Neural cell (in vitro differentiated cells): Measurements from ENCODE around the gene RALA. TPM values are rescaled to one million over a fixed set of nuclear protein-coding genes. Genes with fewer than 3 reads are reported as not detected.

Experiments used
- H2AFZ ChIP-seq: fragments of 200-600, 300-800 bp; sonication (generic), shearing (Covaris generic); 2 replicates; pipeline ENCODE4 v1.6.0; 2014; ENCODE audit warnings: low read depth, mild to moderate bottlenecking, antibody characterized with exemption, low read length, moderate library complexity
- H3F3A ChIP-seq: fragments of 200-600 bp; shearing (Covaris generic); 2 replicates; pipeline ENCODE4 v1.6.1; 2016; ENCODE audit warnings: mild to moderate bottlenecking, moderate library complexity, mixed read lengths, antibody characterized with exemption, low read length; ENCODE audit not compliant: insufficient read depth, poor library complexity, severe bottlenecking
- H3K27ac ChIP-seq: fragments of 200-600, 300-800 bp; sonication (generic), shearing (Covaris generic); 2 replicates; pipeline ENCODE4 v1.5.1; 2014; ENCODE audit warnings: mild to moderate bottlenecking, low read length, moderate library complexity
- H3K27me3 ChIP-seq: fragments of 300-800, 200-600 bp; sonication (generic), shearing (Covaris generic); 2 replicates; pipeline ENCODE4 v1.6.0; 2014; ENCODE audit warnings: mild to moderate bottlenecking, low read depth, low read length, moderate library complexity; ENCODE audit not compliant: insufficient read depth
- H3K36me3 ChIP-seq: fragments of 300-800, 200-600 bp; sonication (generic), shearing (Covaris generic); 2 replicates; pipeline ENCODE4 v1.5.1; 2014; ENCODE audit warnings: mild to moderate bottlenecking, antibody characterized with exemption, low read length, moderate library complexity; ENCODE audit not compliant: insufficient read depth
- H3K4me2 ChIP-seq: fragments of 300-800, 200-600 bp; sonication (generic), shearing (Covaris generic); 2 replicates; pipeline ENCODE4 v1.6.0; 2014; ENCODE audit warnings: mild to moderate bottlenecking, low read length
- H3K4me3 ChIP-seq: fragments of 300-800, 200-600 bp; sonication (generic), shearing (Covaris generic); 2 replicates; pipeline ENCODE4 v1.5.1; 2014; ENCODE audit warnings: mild to moderate bottlenecking, low read length, moderate library complexity
- H3K79me2 ChIP-seq: fragments of 200-600 bp; shearing (Covaris generic); replicated peaks from 2 replicates; pipeline ENCODE4 v1.6.0; 2014; ENCODE audit warnings: mild to moderate bottlenecking, low read length, moderate library complexity; ENCODE audit not compliant: insufficient read depth
- H3K9ac ChIP-seq: fragments of 300-800, 200-600 bp; sonication (generic), shearing (Covaris generic); 2 replicates; pipeline ENCODE4 v1.6.1; 2016; ENCODE audit warnings: mild to moderate bottlenecking, low read length, mixed read lengths
- H3K9me2 ChIP-seq: fragments of 200-600 bp; shearing (Covaris generic); 2 replicates; pipeline ENCODE4 v1.6.1; 2016; ENCODE audit warnings: mild to moderate bottlenecking, low read length, mixed read lengths; ENCODE audit not compliant: insufficient read depth
- H3K9me3 ChIP-seq: fragments of 200-600, 300-800 bp; sonication (generic), shearing (Covaris generic); 2 replicates; pipeline ENCODE4 v1.6.1; 2016; ENCODE audit warnings: mild to moderate bottlenecking, mixed run types, low read length, moderate library complexity, mixed read lengths
- H4K20me1 ChIP-seq: fragments of 200-600 bp; shearing (Covaris generic); 2 replicates; pipeline ENCODE4 v1.6.1; 2016; ENCODE audit warnings: mild to moderate bottlenecking, mixed run types; ENCODE audit not compliant: insufficient read depth
- EP300 ChIP-seq: fragments of 450-650 bp; conservative IDR thresholded peaks from 2 replicates; pipeline ENCODE4 v1.6.1; 2014; ENCODE audit warnings: antibody characterized with exemption, mild to moderate bottlenecking, moderate library complexity; ENCODE audit not compliant: poor library complexity, severe bottlenecking
- EZH2 ChIP-seq: fragments of 200-600, 300-800 bp; shearing (Covaris generic), sonication (generic); IDR thresholded peaks from 2 replicates; pipeline ENCODE4 v1.6.1; 2014; ENCODE audit warnings: antibody characterized with exemption, low read length, borderline replicate concordance, mild to moderate bottlenecking; ENCODE audit not compliant: insufficient read depth, poor library complexity, severe bottlenecking
- MXI1 ChIP-seq: fragments of 450-650 bp; conservative IDR thresholded peaks from 2 replicates; pipeline ENCODE4 v1.6.1; 2014; ENCODE audit warnings: antibody characterized with exemption, mild to moderate bottlenecking; ENCODE audit not compliant: poor library complexity, severe bottlenecking
- POLR2AphosphoS5 ChIP-seq: IDR thresholded peaks from 2 replicates; pipeline ENCODE4 v1.6.1; 2012
- RAD21 ChIP-seq: fragments of 450-650 bp; conservative IDR thresholded peaks from 2 replicates; pipeline ENCODE4 v1.6.1; 2014; ENCODE audit warnings: antibody characterized with exemption, mild to moderate bottlenecking, moderate library complexity
- SMC3 ChIP-seq: fragments of 450-650 bp; conservative IDR thresholded peaks from 2 replicates; pipeline ENCODE4 v1.6.1; 2014; ENCODE audit warnings: antibody characterized with exemption, mild to moderate bottlenecking, moderate library complexity; ENCODE audit not compliant: poor library complexity
- TAF1 ChIP-seq: IDR thresholded peaks from 2 replicates; pipeline ENCODE4 v1.6.1; 2012; ENCODE audit warnings: low read depth
- polyA plus RNA-seq: library from polyadenylated mRNA; depleted of rRNA; stranded (reverse); fragments of >200 nt; gene quantifications from 2 replicates; pipeline ENCODE4 v1.2.3, GENCODE V29; 2014
- TF ChIP-seq, protein P1 (sequence below): IDR thresholded peaks from 2 replicates; pipeline ENCODE4 v1.6.1; 2012; ENCODE audit warnings: borderline replicate concordance
- TF ChIP-seq, protein P2 (sequence below): fragments of 450-650 bp; IDR thresholded peaks from 2 replicates; pipeline ENCODE4 v1.5.1; 2014; ENCODE audit warnings: antibody characterized with exemption, mild to moderate bottlenecking, moderate library complexity; ENCODE audit not compliant: poor library complexity, severe bottlenecking

RALA gene
- polyA plus RNA-seq, 1 donor from 2014 or later: 36.2 TPM

DNA sequence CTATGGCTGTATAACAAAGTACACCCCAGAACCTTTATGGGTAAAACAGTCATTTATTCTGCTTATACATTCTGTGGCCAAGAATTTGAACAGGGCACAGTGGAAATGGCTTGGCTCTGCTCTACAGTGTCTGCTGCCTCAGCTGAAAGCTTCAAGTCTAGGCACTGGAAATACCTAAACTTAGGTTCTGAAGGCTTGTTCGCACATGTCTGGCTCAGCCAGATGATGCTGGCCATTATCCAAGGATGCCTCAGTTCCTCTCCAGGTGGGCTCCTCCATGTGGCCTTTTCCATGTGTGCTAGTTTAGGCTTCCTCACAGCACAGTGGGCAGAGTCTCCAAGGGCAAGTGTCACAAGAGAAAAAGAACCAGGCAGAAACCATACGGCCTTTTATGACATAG, 76.8 kb downstream of the RALA start:
- H3K36me3 ChIP-seq: no peaks in the 10 kb centered on the region
- TF ChIP-seq MXI1 (no peak), TAF1 (no peak), EP300 (no peak), EZH2 (no peak), SMC3 (no peak)

DNA sequence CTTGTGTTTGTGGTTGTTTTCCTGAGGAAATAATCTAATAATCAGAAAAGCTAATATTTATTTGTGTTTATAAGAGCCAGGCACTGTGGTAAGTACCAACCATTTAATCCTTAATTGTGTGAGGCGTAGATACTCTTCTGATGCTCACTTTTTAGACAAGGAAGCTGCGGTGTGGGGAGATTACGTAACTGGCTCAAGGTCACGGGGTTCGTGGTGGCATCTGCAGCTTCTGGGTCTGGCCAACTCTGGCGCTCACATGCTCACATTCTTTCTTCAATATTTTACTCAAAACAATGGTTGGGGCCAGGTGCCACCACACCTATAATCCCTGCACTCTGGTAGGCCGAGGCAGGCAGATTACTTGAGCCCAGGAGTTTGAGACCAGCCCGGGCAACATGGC, 77.6 kb downstream of the RALA start:
- Histone ChIP-seq H3K9me2 (no peaks in the 10 kb centered on the region), H3K9ac (no peak overlapping the region), H3K4me3 (no peak overlapping the region), H3K9me3 (no peaks in the 10 kb centered on the region), H3F3A (no peaks in the 10 kb centered on the region), H2AFZ (no peak overlapping the region), H4K20me1 (no peaks in the 10 kb centered on the region), H3K27ac (no peak overlapping the region), H3K79me2 (no peaks in the 10 kb centered on the region), H3K36me3 (no peaks in the 10 kb centered on the region), H3K4me2 (no peak overlapping the region), H3K27me3 (no peaks in the 10 kb centered on the region)
- TF ChIP-seq EP300 (no peak), TAF1 (no peak), RAD21 (no peak), MXI1 (no peak), SMC3 (no peak), POLR2AphosphoS5 (no peak), EZH2 (no peak)
- TF ChIP-seq, protein P1, sequence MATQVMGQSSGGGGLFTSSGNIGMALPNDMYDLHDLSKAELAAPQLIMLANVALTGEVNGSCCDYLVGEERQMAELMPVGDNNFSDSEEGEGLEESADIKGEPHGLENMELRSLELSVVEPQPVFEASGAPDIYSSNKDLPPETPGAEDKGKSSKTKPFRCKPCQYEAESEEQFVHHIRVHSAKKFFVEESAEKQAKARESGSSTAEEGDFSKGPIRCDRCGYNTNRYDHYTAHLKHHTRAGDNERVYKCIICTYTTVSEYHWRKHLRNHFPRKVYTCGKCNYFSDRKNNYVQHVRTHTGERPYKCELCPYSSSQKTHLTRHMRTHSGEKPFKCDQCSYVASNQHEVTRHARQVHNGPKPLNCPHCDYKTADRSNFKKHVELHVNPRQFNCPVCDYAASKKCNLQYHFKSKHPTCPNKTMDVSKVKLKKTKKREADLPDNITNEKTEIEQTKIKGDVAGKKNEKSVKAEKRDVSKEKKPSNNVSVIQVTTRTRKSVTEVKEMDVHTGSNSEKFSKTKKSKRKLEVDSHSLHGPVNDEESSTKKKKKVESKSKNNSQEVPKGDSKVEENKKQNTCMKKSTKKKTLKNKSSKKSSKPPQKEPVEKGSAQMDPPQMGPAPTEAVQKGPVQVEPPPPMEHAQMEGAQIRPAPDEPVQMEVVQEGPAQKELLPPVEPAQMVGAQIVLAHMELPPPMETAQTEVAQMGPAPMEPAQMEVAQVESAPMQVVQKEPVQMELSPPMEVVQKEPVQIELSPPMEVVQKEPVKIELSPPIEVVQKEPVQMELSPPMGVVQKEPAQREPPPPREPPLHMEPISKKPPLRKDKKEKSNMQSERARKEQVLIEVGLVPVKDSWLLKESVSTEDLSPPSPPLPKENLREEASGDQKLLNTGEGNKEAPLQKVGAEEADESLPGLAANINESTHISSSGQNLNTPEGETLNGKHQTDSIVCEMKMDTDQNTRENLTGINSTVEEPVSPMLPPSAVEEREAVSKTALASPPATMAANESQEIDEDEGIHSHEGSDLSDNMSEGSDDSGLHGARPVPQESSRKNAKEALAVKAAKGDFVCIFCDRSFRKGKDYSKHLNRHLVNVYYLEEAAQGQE: no peak
- TF ChIP-seq, protein P2, sequence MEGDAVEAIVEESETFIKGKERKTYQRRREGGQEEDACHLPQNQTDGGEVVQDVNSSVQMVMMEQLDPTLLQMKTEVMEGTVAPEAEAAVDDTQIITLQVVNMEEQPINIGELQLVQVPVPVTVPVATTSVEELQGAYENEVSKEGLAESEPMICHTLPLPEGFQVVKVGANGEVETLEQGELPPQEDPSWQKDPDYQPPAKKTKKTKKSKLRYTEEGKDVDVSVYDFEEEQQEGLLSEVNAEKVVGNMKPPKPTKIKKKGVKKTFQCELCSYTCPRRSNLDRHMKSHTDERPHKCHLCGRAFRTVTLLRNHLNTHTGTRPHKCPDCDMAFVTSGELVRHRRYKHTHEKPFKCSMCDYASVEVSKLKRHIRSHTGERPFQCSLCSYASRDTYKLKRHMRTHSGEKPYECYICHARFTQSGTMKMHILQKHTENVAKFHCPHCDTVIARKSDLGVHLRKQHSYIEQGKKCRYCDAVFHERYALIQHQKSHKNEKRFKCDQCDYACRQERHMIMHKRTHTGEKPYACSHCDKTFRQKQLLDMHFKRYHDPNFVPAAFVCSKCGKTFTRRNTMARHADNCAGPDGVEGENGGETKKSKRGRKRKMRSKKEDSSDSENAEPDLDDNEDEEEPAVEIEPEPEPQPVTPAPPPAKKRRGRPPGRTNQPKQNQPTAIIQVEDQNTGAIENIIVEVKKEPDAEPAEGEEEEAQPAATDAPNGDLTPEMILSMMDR: no peak

More for the DNA sequence above, 76.8 kb downstream of the RALA start:
- no peaks in the 10 kb centered on the region for H3F3A ChIP-seq
- H3K9me2 ChIP-seq: no peaks in the 10 kb centered on the region
- H3K9ac ChIP-seq: no peak overlapping the region
- H3K27me3 ChIP-seq: no peaks in the 10 kb centered on the region
- H3K4me2 ChIP-seq: no peak overlapping the region
- H4K20me1 ChIP-seq: no peaks in the 10 kb centered on the region
- no peaks in the 10 kb centered on the region for H3K9me3 ChIP-seq
- no peaks in the 10 kb centered on the region for H3K79me2 ChIP-seq
- H2AFZ ChIP-seq: no peak overlapping the region
- no peak overlapping the region for H3K4me3 ChIP-seq
- no peak overlapping the region for H3K27ac ChIP-seq
